Neural cell (in vitro differentiated cells): ENCODE data around the gene MAPK9. TPM values are rescaled to one million over a fixed set of nuclear protein-coding genes. Genes with fewer than 3 reads are reported as not detected.

Experiments
- H2AFZ ChIP-seq: fragments of 200-600, 300-800 bp; sonication (generic), shearing (Covaris generic); 2 replicates; pipeline ENCODE4 v1.6.0; 2014; ENCODE audit warnings: low read depth, mild to moderate bottlenecking, antibody characterized with exemption, low read length, moderate library complexity
- H3F3A ChIP-seq: fragments of 200-600 bp; shearing (Covaris generic); 2 replicates; pipeline ENCODE4 v1.6.1; 2016; ENCODE audit warnings: mild to moderate bottlenecking, moderate library complexity, mixed read lengths, antibody characterized with exemption, low read length; ENCODE audit not compliant: insufficient read depth, poor library complexity, severe bottlenecking
- H3K27ac ChIP-seq: fragments of 200-600, 300-800 bp; sonication (generic), shearing (Covaris generic); 2 replicates; pipeline ENCODE4 v1.5.1; 2014; ENCODE audit warnings: mild to moderate bottlenecking, low read length, moderate library complexity
- H3K27me3 ChIP-seq: fragments of 300-800, 200-600 bp; sonication (generic), shearing (Covaris generic); 2 replicates; pipeline ENCODE4 v1.6.0; 2014; ENCODE audit warnings: mild to moderate bottlenecking, low read depth, low read length, moderate library complexity; ENCODE audit not compliant: insufficient read depth
- H3K36me3 ChIP-seq: fragments of 300-800, 200-600 bp; sonication (generic), shearing (Covaris generic); 2 replicates; pipeline ENCODE4 v1.5.1; 2014; ENCODE audit warnings: mild to moderate bottlenecking, antibody characterized with exemption, low read length, moderate library complexity; ENCODE audit not compliant: insufficient read depth
- H3K4me2 ChIP-seq: fragments of 300-800, 200-600 bp; sonication (generic), shearing (Covaris generic); 2 replicates; pipeline ENCODE4 v1.6.0; 2014; ENCODE audit warnings: mild to moderate bottlenecking, low read length
- H3K4me3 ChIP-seq: fragments of 300-800, 200-600 bp; sonication (generic), shearing (Covaris generic); 2 replicates; pipeline ENCODE4 v1.5.1; 2014; ENCODE audit warnings: mild to moderate bottlenecking, low read length, moderate library complexity
- H3K79me2 ChIP-seq: fragments of 200-600 bp; shearing (Covaris generic); replicated peaks from 2 replicates; pipeline ENCODE4 v1.6.0; 2014; ENCODE audit warnings: mild to moderate bottlenecking, low read length, moderate library complexity; ENCODE audit not compliant: insufficient read depth
- H3K9ac ChIP-seq: fragments of 300-800, 200-600 bp; sonication (generic), shearing (Covaris generic); 2 replicates; pipeline ENCODE4 v1.6.1; 2016; ENCODE audit warnings: mild to moderate bottlenecking, low read length, mixed read lengths
- H3K9me2 ChIP-seq: fragments of 200-600 bp; shearing (Covaris generic); 2 replicates; pipeline ENCODE4 v1.6.1; 2016; ENCODE audit warnings: mild to moderate bottlenecking, low read length, mixed read lengths; ENCODE audit not compliant: insufficient read depth
- H3K9me3 ChIP-seq: fragments of 200-600, 300-800 bp; sonication (generic), shearing (Covaris generic); 2 replicates; pipeline ENCODE4 v1.6.1; 2016; ENCODE audit warnings: mild to moderate bottlenecking, mixed run types, low read length, moderate library complexity, mixed read lengths
- H4K20me1 ChIP-seq: fragments of 200-600 bp; shearing (Covaris generic); 2 replicates; pipeline ENCODE4 v1.6.1; 2016; ENCODE audit warnings: mild to moderate bottlenecking, mixed run types; ENCODE audit not compliant: insufficient read depth
- EP300 ChIP-seq: fragments of 450-650 bp; conservative IDR thresholded peaks from 2 replicates; pipeline ENCODE4 v1.6.1; 2014; ENCODE audit warnings: antibody characterized with exemption, mild to moderate bottlenecking, moderate library complexity; ENCODE audit not compliant: poor library complexity, severe bottlenecking
- EZH2 ChIP-seq: fragments of 200-600, 300-800 bp; shearing (Covaris generic), sonication (generic); IDR thresholded peaks from 2 replicates; pipeline ENCODE4 v1.6.1; 2014; ENCODE audit warnings: antibody characterized with exemption, low read length, borderline replicate concordance, mild to moderate bottlenecking; ENCODE audit not compliant: insufficient read depth, poor library complexity, severe bottlenecking
- MXI1 ChIP-seq: fragments of 450-650 bp; conservative IDR thresholded peaks from 2 replicates; pipeline ENCODE4 v1.6.1; 2014; ENCODE audit warnings: antibody characterized with exemption, mild to moderate bottlenecking; ENCODE audit not compliant: poor library complexity, severe bottlenecking
- POLR2AphosphoS5 ChIP-seq: IDR thresholded peaks from 2 replicates; pipeline ENCODE4 v1.6.1; 2012
- RAD21 ChIP-seq: fragments of 450-650 bp; conservative IDR thresholded peaks from 2 replicates; pipeline ENCODE4 v1.6.1; 2014; ENCODE audit warnings: antibody characterized with exemption, mild to moderate bottlenecking, moderate library complexity
- SMC3 ChIP-seq: fragments of 450-650 bp; conservative IDR thresholded peaks from 2 replicates; pipeline ENCODE4 v1.6.1; 2014; ENCODE audit warnings: antibody characterized with exemption, mild to moderate bottlenecking, moderate library complexity; ENCODE audit not compliant: poor library complexity
- TAF1 ChIP-seq: IDR thresholded peaks from 2 replicates; pipeline ENCODE4 v1.6.1; 2012; ENCODE audit warnings: low read depth
- polyA plus RNA-seq: library from polyadenylated mRNA; depleted of rRNA; stranded (reverse); fragments of >200 nt; gene quantifications from 2 replicates; pipeline ENCODE4 v1.2.3, GENCODE V29; 2014
- TF ChIP-seq, protein P1 (sequence below): fragments of 450-650 bp; IDR thresholded peaks from 2 replicates; pipeline ENCODE4 v1.5.1; 2014; ENCODE audit warnings: antibody characterized with exemption, mild to moderate bottlenecking, moderate library complexity; ENCODE audit not compliant: poor library complexity, severe bottlenecking
- TF ChIP-seq, protein P2 (sequence below): IDR thresholded peaks from 2 replicates; pipeline ENCODE4 v1.6.1; 2012; ENCODE audit warnings: borderline replicate concordance

MAPK9 gene
- polyA plus RNA-seq, 1 donor from 2014 or later: 73.9 TPM

DNA sequence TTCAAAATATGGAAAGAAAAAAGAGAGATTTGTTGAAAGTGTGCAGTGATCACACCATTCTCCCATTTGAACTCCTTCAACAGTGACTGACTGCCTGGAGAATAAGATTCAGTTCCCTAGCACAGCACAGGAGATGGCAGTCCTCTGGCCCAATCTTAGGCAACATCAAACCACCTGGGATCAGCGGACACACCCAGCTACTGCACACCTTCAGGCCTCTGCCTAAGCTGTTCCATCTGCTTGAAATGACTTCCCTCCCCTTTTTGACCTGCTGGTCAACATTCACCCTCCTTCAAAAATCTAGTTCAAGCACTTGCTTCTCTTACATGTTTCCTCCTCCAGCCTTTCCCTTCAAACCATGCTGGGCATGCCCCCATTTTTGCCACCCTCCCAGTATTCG, 4.5 kb downstream of the MAPK9 start:
- no peaks in the 10 kb centered on the region for H3K9me2 ChIP-seq
- H3K9ac ChIP-seq: no peak overlapping the region
- no peaks in the 10 kb centered on the region for H3K9me3 ChIP-seq
- H3K79me2 ChIP-seq: peaks cover 44% of the 10 kb centered on the region
- H3K36me3 ChIP-seq: no peaks in the 10 kb centered on the region
- no peak overlapping the region for H3K4me3 ChIP-seq
- no peaks in the 10 kb centered on the region for H4K20me1 ChIP-seq
- H3K27ac ChIP-seq: no peak overlapping the region
- TF ChIP-seq RAD21 (no peak), POLR2AphosphoS5 (no peak), SMC3 (no peak), EP300 (no peak), EZH2 (no peak)
- TF ChIP-seq, protein P1, sequence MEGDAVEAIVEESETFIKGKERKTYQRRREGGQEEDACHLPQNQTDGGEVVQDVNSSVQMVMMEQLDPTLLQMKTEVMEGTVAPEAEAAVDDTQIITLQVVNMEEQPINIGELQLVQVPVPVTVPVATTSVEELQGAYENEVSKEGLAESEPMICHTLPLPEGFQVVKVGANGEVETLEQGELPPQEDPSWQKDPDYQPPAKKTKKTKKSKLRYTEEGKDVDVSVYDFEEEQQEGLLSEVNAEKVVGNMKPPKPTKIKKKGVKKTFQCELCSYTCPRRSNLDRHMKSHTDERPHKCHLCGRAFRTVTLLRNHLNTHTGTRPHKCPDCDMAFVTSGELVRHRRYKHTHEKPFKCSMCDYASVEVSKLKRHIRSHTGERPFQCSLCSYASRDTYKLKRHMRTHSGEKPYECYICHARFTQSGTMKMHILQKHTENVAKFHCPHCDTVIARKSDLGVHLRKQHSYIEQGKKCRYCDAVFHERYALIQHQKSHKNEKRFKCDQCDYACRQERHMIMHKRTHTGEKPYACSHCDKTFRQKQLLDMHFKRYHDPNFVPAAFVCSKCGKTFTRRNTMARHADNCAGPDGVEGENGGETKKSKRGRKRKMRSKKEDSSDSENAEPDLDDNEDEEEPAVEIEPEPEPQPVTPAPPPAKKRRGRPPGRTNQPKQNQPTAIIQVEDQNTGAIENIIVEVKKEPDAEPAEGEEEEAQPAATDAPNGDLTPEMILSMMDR: no peak
- TF ChIP-seq, protein P2, sequence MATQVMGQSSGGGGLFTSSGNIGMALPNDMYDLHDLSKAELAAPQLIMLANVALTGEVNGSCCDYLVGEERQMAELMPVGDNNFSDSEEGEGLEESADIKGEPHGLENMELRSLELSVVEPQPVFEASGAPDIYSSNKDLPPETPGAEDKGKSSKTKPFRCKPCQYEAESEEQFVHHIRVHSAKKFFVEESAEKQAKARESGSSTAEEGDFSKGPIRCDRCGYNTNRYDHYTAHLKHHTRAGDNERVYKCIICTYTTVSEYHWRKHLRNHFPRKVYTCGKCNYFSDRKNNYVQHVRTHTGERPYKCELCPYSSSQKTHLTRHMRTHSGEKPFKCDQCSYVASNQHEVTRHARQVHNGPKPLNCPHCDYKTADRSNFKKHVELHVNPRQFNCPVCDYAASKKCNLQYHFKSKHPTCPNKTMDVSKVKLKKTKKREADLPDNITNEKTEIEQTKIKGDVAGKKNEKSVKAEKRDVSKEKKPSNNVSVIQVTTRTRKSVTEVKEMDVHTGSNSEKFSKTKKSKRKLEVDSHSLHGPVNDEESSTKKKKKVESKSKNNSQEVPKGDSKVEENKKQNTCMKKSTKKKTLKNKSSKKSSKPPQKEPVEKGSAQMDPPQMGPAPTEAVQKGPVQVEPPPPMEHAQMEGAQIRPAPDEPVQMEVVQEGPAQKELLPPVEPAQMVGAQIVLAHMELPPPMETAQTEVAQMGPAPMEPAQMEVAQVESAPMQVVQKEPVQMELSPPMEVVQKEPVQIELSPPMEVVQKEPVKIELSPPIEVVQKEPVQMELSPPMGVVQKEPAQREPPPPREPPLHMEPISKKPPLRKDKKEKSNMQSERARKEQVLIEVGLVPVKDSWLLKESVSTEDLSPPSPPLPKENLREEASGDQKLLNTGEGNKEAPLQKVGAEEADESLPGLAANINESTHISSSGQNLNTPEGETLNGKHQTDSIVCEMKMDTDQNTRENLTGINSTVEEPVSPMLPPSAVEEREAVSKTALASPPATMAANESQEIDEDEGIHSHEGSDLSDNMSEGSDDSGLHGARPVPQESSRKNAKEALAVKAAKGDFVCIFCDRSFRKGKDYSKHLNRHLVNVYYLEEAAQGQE: no peak
- H3K27me3 ChIP-seq: no peaks in the 10 kb centered on the region
- no peaks in the 10 kb centered on the region for H3F3A ChIP-seq
- no peak overlapping the region for H2AFZ ChIP-seq
- no peak overlapping the region for H3K4me2 ChIP-seq

DNA sequence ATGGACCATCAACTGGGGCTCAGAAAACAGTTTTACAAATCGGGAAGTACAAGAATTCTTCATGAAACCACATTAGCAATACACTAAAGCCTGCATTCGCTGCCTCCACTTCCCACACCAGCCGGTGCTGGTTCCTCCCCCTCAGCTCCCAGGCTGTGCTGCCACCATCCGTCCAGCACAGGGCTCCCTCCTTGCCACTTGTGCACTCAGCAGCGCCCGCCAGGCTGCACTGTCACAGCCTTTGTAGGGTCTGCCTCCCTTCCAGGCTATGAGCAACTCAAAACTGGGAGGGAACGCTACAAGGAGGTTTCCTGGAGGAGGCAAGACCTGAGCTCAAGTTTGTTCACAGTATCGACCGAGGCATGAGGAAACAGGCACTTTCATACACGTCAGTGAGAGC, 7.7 kb downstream of the MAPK9 start:
- H3K27ac ChIP-seq: no peak overlapping the region
- no peak overlapping the region for H3K9ac ChIP-seq
- H3K36me3 ChIP-seq: no peaks in the 10 kb centered on the region
- no peaks in the 10 kb centered on the region for H3K9me2 ChIP-seq
- H2AFZ ChIP-seq: no peak overlapping the region
- H3K27me3 ChIP-seq: no peaks in the 10 kb centered on the region
- no peaks in the 10 kb centered on the region for H3F3A ChIP-seq
- H3K4me3 ChIP-seq: no peak overlapping the region
- H3K79me2 ChIP-seq: peaks cover 26% of the 10 kb centered on the region
- no peak overlapping the region for H3K4me2 ChIP-seq
- H4K20me1 ChIP-seq: no peaks in the 10 kb centered on the region
- no peaks in the 10 kb centered on the region for H3K9me3 ChIP-seq
- TF ChIP-seq, protein P2: no peak
- TF ChIP-seq POLR2AphosphoS5 (no peak), MXI1 (no peak), RAD21 (no peak), EP300 (no peak), EZH2 (no peak), TAF1 (no peak), SMC3 (no peak)
- TF ChIP-seq, protein P1: no peak
